HepG2 (cell line): ENCODE measurements around the gene ARFGAP3. TPM values are rescaled to one million over a fixed set of nuclear protein-coding genes. Genes with fewer than 3 reads are reported as not detected.
A peak's percentile ranks its signal among the peaks of the same experiment; 100 is the strongest.

Source experiments
- CBFB ChIP-seq: sonication (generic); formaldehyde crosslinking; IDR thresholded peaks from 2 replicates; pipeline ENCODE4 v1.4.0; 2020; ENCODE audit warnings: missing genetic modification reagents
- HDAC2 ChIP-seq: sonication (generic); formaldehyde crosslinking; IDR thresholded peaks from 2 replicates; pipeline ENCODE4 v1.4.0; 2020; ENCODE audit warnings: missing genetic modification reagents
- IKZF4 ChIP-seq: sonication (generic); formaldehyde crosslinking; IDR thresholded peaks from 2 replicates; pipeline ENCODE4 v1.5.1; 2020; ENCODE audit warnings: borderline replicate concordance, mild to moderate bottlenecking, low read depth, missing genetic modification reagents; ENCODE audit errors: not compliant biosample characterization
- KAT8 ChIP-seq: IDR thresholded peaks from 2 replicates; pipeline ENCODE4 v1.6.1; 2016; ENCODE audit warnings: missing genetic modification reagents, missing compliant biosample characterization
- MAF1 ChIP-seq: sonication (generic); formaldehyde crosslinking; IDR thresholded peaks from 2 replicates; pipeline ENCODE4 v1.5.0; 2020; ENCODE audit warnings: missing genetic modification reagents, borderline replicate concordance
- PCBP1 ChIP-seq: fragments of 200-400 bp; formaldehyde crosslinking; IDR thresholded peaks from 2 replicates; pipeline ENCODE4 v1.6.1; 2017; ENCODE audit warnings: mild to moderate bottlenecking, low read depth, low read length, borderline replicate concordance
- PHF5A ChIP-seq: IDR thresholded peaks from one replicate; pipeline ENCODE4 v1.6.1; 2018; ENCODE audit warnings: low read depth, missing genetic modification reagents; ENCODE audit not compliant: unreplicated experiment
- SNRNP70 ChIP-seq: fragments of 200-400 bp; formaldehyde crosslinking; IDR thresholded peaks from 2 replicates; pipeline ENCODE4 v1.6.1; 2017; ENCODE audit warnings: mild to moderate bottlenecking, low read depth, low read length, moderate library complexity
- TARDBP ChIP-seq: sonication (generic); formaldehyde crosslinking; IDR thresholded peaks from 2 replicates; pipeline ENCODE4 v1.8.0; 2022; ENCODE audit warnings: mild to moderate bottlenecking, missing genetic modification reagents
- TOPORS ChIP-seq: sonication (generic); formaldehyde crosslinking; IDR thresholded peaks from 2 replicates; pipeline ENCODE4 v1.8.0; 2023; ENCODE audit warnings: mild to moderate bottlenecking, missing genetic modification reagents
- ZFP62 ChIP-seq: sonication (generic); formaldehyde crosslinking; IDR thresholded peaks from 2 replicates; pipeline ENCODE4 v1.4.0; 2020; ENCODE audit warnings: missing genetic modification reagents
- ZFP82 ChIP-seq: sonication (generic); formaldehyde crosslinking; IDR thresholded peaks from 2 replicates; pipeline ENCODE4 v1.5.1; 2020; ENCODE audit warnings: mild to moderate bottlenecking, missing genetic modification reagents, borderline replicate concordance
- ZNF160 ChIP-seq: sonication (generic); formaldehyde crosslinking; IDR thresholded peaks from 2 replicates; pipeline ENCODE4 v1.8.0; 2022; ENCODE audit warnings: mild to moderate bottlenecking, inconsistent platforms, missing genetic modification reagents
- ZNF432 ChIP-seq: sonication (generic); formaldehyde crosslinking; IDR thresholded peaks from 2 replicates; pipeline ENCODE4 v1.5.0; 2020; ENCODE audit warnings: missing genetic modification reagents, mild to moderate bottlenecking, borderline replicate concordance
- ZNF446 ChIP-seq: sonication (generic); formaldehyde crosslinking; IDR thresholded peaks from 2 replicates; pipeline ENCODE4 v1.5.0; 2020; ENCODE audit warnings: mild to moderate bottlenecking, missing genetic modification reagents
- ZNF780A ChIP-seq: sonication (generic); formaldehyde crosslinking; IDR thresholded peaks from 2 replicates; pipeline ENCODE4 v1.8.0; 2022; ENCODE audit warnings: mild to moderate bottlenecking, missing genetic modification reagents, moderate library complexity
- polyA plus RNA-seq, 8 experiments: library from polyadenylated mRNA; depleted of rRNA in 3 of 8; stranded (reverse) in 7 of 8; unstranded in 1 of 8; fragments of >200 nt; fragmentation: Illumina TruSeq in 4 of 8; extraction: Trizol in 4 of 8; gene quantifications; 2 replicates each; pipeline versions ENCODE4 v1.2.1 to v1.2.3, GENCODE V29; 2011 to 2016; ENCODE audit warnings: low read depth in 4 of 8, missing spikeins in 1 of 8, mixed read lengths in 1 of 8; ENCODE audit not compliant: insufficient read depth in 1 of 8
- total RNA-seq, 5 experiments: library from RNA; depleted of rRNA; stranded (reverse); fragments of >200 nt; fragmentation: Illumina TruSeq; extraction: Trizol; gene quantifications; 2 replicates each; pipeline ENCODE4 v1.2.3, GENCODE V29; 2016; ENCODE audit warnings: low read depth in 1 of 5
- TF ChIP-seq, protein P1 (sequence below): sonication (generic); formaldehyde crosslinking; IDR thresholded peaks from 2 replicates; pipeline ENCODE4 v1.4.0; 2020; ENCODE audit warnings: missing genetic modification reagents, mild to moderate bottlenecking, borderline replicate concordance
- TF ChIP-seq, protein P2 (sequence below): sonication (generic); formaldehyde crosslinking; IDR thresholded peaks from 2 replicates; pipeline ENCODE4 v1.4.0; 2020; ENCODE audit warnings: missing genetic modification reagents
- TF ChIP-seq, protein P3 (sequence below): sonication (generic); formaldehyde crosslinking; IDR thresholded peaks from 2 replicates; pipeline ENCODE4 v1.5.1; 2020; ENCODE audit warnings: missing genetic modification reagents, mild to moderate bottlenecking, borderline replicate concordance
- TF ChIP-seq, protein P4 (sequence below): sonication (generic); formaldehyde crosslinking; IDR thresholded peaks from 2 replicates; pipeline ENCODE4 v1.4.0; 2020; ENCODE audit warnings: missing genetic modification reagents
- TF ChIP-seq, protein P5 (sequence below): sonication (generic); formaldehyde crosslinking; IDR thresholded peaks from 2 replicates; pipeline ENCODE4 v1.4.0; 2020; ENCODE audit warnings: missing genetic modification reagents, low read depth, mild to moderate bottlenecking, borderline replicate concordance

Gene ARFGAP3
- total and polyA plus RNA-seq, 2 of the 13 experiments (the other 11 are each of a cell fraction or from before 2014, with no cell fraction given), result 41.7 to 61.6 TPM

DNA sequence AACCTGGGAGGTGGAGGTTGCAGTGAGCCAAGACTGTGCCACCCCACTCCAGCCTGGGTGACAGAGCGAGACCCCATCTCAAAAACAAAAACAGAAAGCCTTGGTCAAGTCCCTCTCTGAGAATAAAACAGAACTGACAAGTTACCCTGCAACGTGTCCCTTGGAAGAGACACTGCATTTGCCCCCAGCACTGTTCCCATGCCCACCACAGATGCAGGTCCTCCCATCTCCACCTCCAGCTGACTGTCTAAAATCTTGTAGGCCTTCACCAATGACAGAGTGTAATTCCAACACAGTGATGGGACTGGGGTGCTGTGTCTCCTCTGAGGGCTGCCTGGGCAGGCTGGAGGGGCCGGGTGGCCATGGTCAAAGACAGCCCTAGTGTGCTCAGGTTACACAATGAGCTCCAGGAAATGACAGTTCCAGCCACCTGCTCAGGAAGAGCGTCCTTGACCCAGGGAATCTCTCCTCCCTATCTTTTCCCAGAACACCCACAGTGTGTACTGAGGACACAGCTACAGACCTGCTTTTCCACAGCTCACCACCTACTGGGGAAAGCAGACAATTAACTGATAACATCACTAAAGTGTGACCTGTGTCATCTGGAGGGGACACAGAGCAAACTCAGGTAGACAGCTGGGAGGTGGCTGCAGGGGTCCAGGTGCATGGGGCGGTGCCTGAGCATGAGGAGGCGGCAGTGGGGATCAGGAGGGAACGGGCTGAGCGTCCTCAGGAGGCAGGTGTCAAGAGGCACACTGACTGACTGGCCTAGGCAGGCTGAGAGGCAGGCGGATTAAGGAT is 56.4 kb downstream of the ARFGAP3 start (continued):
- TF ChIP-seq, protein P1, sequence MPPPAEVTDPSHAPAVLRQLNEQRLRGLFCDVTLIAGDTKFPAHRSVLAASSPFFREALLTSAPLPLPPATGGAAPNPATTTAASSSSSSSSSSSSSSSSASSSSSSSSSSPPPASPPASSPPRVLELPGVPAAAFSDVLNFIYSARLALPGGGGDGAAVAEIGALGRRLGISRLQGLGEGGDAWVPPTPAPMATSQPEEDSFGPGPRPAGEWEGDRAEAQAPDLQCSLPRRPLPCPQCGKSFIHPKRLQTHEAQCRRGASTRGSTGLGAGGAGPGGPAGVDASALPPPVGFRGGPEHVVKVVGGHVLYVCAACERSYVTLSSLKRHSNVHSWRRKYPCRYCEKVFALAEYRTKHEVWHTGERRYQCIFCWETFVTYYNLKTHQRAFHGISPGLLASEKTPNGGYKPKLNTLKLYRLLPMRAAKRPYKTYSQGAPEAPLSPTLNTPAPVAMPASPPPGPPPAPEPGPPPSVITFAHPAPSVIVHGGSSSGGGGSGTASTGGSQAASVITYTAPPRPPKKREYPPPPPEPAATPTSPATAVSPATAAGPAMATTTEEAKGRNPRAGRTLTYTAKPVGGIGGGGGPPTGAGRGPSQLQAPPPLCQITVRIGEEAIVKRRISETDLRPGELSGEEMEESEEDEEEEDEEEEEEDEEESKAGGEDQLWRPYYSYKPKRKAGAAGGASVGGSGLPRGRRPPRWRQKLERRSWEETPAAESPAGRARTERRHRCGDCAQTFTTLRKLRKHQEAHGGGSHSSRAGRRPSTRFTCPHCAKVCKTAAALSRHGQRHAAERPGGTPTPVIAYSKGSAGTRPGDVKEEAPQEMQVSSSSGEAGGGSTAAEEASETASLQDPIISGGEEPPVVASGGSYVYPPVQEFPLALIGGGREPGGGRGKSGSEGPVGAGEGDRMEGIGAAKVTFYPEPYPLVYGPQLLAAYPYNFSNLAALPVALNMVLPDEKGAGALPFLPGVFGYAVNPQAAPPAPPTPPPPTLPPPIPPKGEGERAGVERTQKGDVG (CRISPR knock-in tag), result peak; percentile 73; the same call in 1 of the 2 replicates
- TF ChIP-seq CBFB (CRISPR knock-in tag), result peak; percentile 79; the same call in 1 of the 2 replicates
- TF ChIP-seq, protein P2, sequence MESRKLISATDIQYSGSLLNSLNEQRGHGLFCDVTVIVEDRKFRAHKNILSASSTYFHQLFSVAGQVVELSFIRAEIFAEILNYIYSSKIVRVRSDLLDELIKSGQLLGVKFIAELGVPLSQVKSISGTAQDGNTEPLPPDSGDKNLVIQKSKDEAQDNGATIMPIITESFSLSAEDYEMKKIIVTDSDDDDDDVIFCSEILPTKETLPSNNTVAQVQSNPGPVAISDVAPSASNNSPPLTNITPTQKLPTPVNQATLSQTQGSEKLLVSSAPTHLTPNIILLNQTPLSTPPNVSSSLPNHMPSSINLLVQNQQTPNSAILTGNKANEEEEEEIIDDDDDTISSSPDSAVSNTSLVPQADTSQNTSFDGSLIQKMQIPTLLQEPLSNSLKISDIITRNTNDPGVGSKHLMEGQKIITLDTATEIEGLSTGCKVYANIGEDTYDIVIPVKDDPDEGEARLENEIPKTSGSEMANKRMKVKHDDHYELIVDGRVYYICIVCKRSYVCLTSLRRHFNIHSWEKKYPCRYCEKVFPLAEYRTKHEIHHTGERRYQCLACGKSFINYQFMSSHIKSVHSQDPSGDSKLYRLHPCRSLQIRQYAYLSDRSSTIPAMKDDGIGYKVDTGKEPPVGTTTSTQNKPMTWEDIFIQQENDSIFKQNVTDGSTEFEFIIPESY, result no peak; the same call in 1 of the 2 replicates
- peak; percentile 99 for TF ChIP-seq HDAC2 (CRISPR knock-in tag)
- TF ChIP-seq PCBP1, result no peak
- TF ChIP-seq ZNF780A (CRISPR knock-in tag), result peak; percentile 92; the same call in 1 of the 2 replicates
- TF ChIP-seq ZFP62 (CRISPR knock-in tag), result no peak
- TF ChIP-seq IKZF4, result no peak
- TF ChIP-seq ZNF160 (CRISPR knock-in tag), result no peak
- no peak for TF ChIP-seq SNRNP70
- TF ChIP-seq TOPORS, result no peak
- TF ChIP-seq, protein P3, sequence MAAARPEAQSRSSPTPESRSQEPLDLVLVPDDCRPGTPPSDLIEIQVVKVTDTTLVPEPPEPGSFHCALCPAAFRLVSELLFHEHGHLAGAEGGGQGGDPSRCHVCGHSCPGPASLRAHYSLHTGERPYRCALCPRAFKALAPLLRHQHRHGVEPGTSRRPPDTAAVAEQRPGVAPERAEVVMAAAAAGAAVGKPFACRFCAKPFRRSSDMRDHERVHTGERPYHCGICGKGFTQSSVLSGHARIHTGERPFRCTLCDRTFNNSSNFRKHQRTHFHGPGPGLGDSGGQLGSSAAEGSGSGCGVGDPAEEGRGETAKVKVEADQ (CRISPR knock-in tag), result no peak
- no peak for TF ChIP-seq ZFP82
- TF ChIP-seq TARDBP (CRISPR knock-in tag), result peak; percentile 94
- TF ChIP-seq KAT8 (CRISPR knock-in tag), result peak; percentile 93
- TF ChIP-seq, protein P4, sequence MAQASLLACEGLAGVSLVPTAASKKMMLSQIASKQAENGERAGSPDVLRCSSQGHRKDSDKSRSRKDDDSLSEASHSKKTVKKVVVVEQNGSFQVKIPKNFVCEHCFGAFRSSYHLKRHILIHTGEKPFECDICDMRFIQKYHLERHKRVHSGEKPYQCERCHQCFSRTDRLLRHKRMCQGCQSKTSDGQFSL (CRISPR knock-in tag), result no peak
- no peak for TF ChIP-seq ZNF432 (CRISPR knock-in tag)
- TF ChIP-seq, protein P5, sequence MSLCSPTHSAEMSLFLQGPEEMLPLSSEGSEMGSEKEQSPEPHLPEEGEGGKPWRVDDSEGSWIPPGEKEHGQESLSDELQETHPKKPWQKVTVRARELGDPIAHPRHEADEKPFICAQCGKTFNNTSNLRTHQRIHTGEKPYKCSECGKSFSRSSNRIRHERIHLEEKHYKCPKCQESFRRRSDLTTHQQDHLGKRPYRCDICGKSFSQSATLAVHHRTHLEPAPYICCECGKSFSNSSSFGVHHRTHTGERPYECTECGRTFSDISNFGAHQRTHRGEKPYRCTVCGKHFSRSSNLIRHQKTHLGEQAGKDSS, result peak; percentile 93; the same call in 1 of the 2 replicates
- no peak for TF ChIP-seq PHF5A
- no peak for TF ChIP-seq MAF1
- TF ChIP-seq ZNF446 (CRISPR knock-in tag), result no peak
